MCF 10A (cell line): ENCODE results near the gene TEAD1. TPM values are rescaled to one million over a fixed set of nuclear protein-coding genes. Genes with fewer than 3 reads are reported as not detected.

Experiments
- BruUV-seq: library from RNA; stranded (reverse); fragments of 400-500 nt; replicated peaks from 2 replicates; lab custom pipeline; 2021; lab: Mats Ljungman, UMichigan
- CTCF ChIA-PET: fragments of 300-600 bp; sonication (Branson Sonifier 250); formaldehyde crosslinking; extraction: SDS; loops from one replicate; lab custom pipeline; 2021; ENCODE audit warnings: antibody characterized with exemption, inconsistent platforms; lab: Yijun Ruan, JAX
- POLR2A ChIA-PET: fragments of 300-600, 350-650 bp; sonication (Branson Sonifier 250); formaldehyde crosslinking; extraction: SDS; loops from one replicate; lab custom pipeline; 2020; ENCODE audit warnings: antibody characterized with exemption, inconsistent platforms; lab: Yijun Ruan, JAX
- DNase-seq: peaks from one replicate; pipeline ENCODE4 v3.0.0-alpha.2; 2018; ENCODE audit not compliant: unreplicated experiment
- H3K27ac Mint-ChIP-seq: one replicate; pipeline ENCODE4 v1.8.0; 2022; ENCODE audit warnings: mild to moderate bottlenecking, low read depth, mixed read lengths; ENCODE audit not compliant: unreplicated experiment
- H3K27me3 Mint-ChIP-seq: one replicate; pipeline ENCODE4 v1.8.0; 2022; ENCODE audit warnings: mixed read lengths; ENCODE audit not compliant: insufficient read depth, unreplicated experiment
- H3K36me3 Mint-ChIP-seq: one replicate; pipeline ENCODE4 v1.8.0; 2022; ENCODE audit warnings: mild to moderate bottlenecking, moderate library complexity, mixed read lengths; ENCODE audit not compliant: insufficient read depth, unreplicated experiment
- H3K4me1 Mint-ChIP-seq: one replicate; pipeline ENCODE4 v1.8.0; 2022; ENCODE audit warnings: mixed read lengths; ENCODE audit not compliant: insufficient read depth, unreplicated experiment
- H3K4me3 Mint-ChIP-seq: one replicate; pipeline ENCODE4 v1.8.0; 2022; ENCODE audit warnings: mild to moderate bottlenecking, moderate library complexity, mixed read lengths; ENCODE audit not compliant: unreplicated experiment
- H3K9me3 Mint-ChIP-seq: one replicate; pipeline ENCODE4 v1.8.0; 2022; ENCODE audit warnings: mixed read lengths; ENCODE audit not compliant: unreplicated experiment
- CTCF ChIP-seq: fragments of 200-600 bp; IDR thresholded peaks from one replicate; pipeline ENCODE4 v1.8.0; 2022; ENCODE audit warnings: antibody characterized with exemption, mild to moderate bottlenecking; ENCODE audit not compliant: unreplicated experiment
- intact Hi-C: fragments of 100-400 bp; cut with micrococcal nuclease; formaldehyde crosslinking; loops from 2 replicates; pipeline ENCODE4 v1.14.1; 2022
- total RNA-seq: library from RNA; stranded (reverse); gene quantifications from 2 replicates; pipeline ENCODE4 v1.2.3, GENCODE V29; 2022

TEAD1 gene
- total RNA-seq, 1 experiment from 2014 or later = 123 TPM

- Mint-ChIP-seq H3K4me1 (peaks cover 22% of the 10 kb centered on the region), H3K27ac (no peak overlapping the region), H3K4me3 (no peak overlapping the region), H3K27me3 (no peaks in the 10 kb centered on the region), H3K36me3 (peaks cover 18% of the 10 kb centered on the region), H3K9me3 (no peaks in the 10 kb centered on the region)
- no TSS peak for BruUV-seq
- intact Hi-C loops = no loop called here
- POLR2A ChIA-PET = interaction anchor here (0.7 to 3.9 kb wide), 3 partner anchors 13 to 148 kb away, joined by 4 to 27 read pairs (median 17); no protein-coding TSS in a partner anchor
- CTCF ChIA-PET = interaction anchor here (0.6 kb wide), 1 partner anchor 26 kb away, joined by 3 read pairs; no protein-coding TSS in a partner anchor
- DNase-seq = no peak
- no peak for TF ChIP-seq CTCF
Observed at GRCh38 chr11:12826441-12826840, 152.2 kb downstream of the TEAD1 start.

- H3K27ac Mint-ChIP-seq = peak overlapping the region; percentile 85
- H3K27me3 Mint-ChIP-seq = no peaks in the 10 kb centered on the region
- H3K9me3 Mint-ChIP-seq = no peaks in the 10 kb centered on the region
- POLR2A ChIA-PET = interaction anchor here (0.9 to 3.9 kb wide), 22 partner anchors 9 to 149 kb away, joined by 3 to 29 read pairs (median 8); no protein-coding TSS in a partner anchor
- BruUV-seq = no TSS peak
- H3K36me3 Mint-ChIP-seq = peaks cover 13% of the 10 kb centered on the region
- no peak for DNase-seq
- no peak for TF ChIP-seq CTCF
- CTCF ChIA-PET = interaction anchor here (1.0 to 1.4 kb wide), 5 partner anchors 12 to 149 kb away, joined by 3 to 5 read pairs (median 3); no protein-coding TSS in a partner anchor
- peaks cover 22% of the 10 kb centered on the region for H3K4me1 Mint-ChIP-seq
- peak overlapping the region; percentile 80 for H3K4me3 Mint-ChIP-seq
- intact Hi-C loops = no loop called here
Observed at GRCh38 chr11:12827369-12827768, 153.1 kb downstream of the TEAD1 start.

DNA sequence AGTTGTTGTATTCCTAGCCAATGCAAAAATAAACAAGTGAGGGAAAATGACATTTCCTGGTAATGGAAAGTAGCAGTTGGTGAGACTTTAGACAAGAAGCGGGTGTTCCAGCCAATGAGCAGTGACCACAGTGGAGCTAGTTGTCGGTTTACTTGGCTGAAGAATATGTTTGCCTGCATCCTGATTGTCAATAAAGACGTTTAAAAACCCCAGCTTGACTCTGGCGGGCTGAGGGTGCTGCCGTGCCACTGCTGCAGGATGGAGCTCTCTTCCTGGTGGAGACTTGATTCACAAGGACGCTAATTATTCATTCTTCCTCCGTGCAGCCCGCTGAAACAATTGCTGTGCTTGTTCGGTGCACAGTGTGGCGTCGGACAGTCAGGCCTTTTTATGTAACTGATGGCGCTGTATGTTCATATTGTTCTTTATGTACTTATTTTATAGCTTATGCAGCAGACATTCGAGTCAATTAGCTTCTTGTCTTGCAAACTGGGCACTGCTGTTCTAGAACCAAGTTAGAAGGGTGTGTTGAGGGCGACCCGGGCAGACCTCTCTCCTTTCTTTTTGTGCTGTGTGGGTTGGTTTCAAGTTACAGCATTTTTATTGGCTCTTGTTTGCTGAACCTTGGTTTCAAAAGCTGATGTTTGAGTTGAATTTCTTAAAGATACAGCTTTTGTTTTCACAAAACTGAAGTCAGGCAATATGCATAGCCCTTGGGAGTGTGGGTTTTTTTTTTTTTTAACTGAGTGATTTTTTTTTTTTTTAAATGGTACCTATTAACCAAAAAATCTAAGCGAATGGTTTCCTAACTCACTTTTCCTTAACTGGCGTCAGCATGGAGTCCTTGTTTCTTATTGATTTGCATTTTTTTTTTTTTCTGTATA is 153.9 kb downstream of the TEAD1 start:
- ChIA-PET POLR2A (interaction anchor here (0.6 to 3.9 kb wide), 32 partner anchors 9 to 380 kb away, joined by 3 to 29 read pairs (median 6); partner anchors contain the start of gene TEAD1), CTCF (interaction anchor here (0.6 to 1.4 kb wide), 10 partner anchors 13 to 519 kb away, joined by 3 to 5 read pairs (median 3); no protein-coding TSS in a partner anchor)
- no peaks in the 10 kb centered on the region for H3K27me3 Mint-ChIP-seq
- DNase-seq = peak; percentile 79
- H3K9me3 Mint-ChIP-seq = no peaks in the 10 kb centered on the region
- peak overlapping the region; percentile 85 for H3K27ac Mint-ChIP-seq
- peaks cover 29% of the 10 kb centered on the region for H3K4me1 Mint-ChIP-seq
- H3K36me3 Mint-ChIP-seq = peaks cover 13% of the 10 kb centered on the region
- no peak for TF ChIP-seq CTCF
- peak overlapping the region; percentile 80 for H3K4me3 Mint-ChIP-seq
- no TSS peak for BruUV-seq
- intact Hi-C loops = no loop called here

DNA sequence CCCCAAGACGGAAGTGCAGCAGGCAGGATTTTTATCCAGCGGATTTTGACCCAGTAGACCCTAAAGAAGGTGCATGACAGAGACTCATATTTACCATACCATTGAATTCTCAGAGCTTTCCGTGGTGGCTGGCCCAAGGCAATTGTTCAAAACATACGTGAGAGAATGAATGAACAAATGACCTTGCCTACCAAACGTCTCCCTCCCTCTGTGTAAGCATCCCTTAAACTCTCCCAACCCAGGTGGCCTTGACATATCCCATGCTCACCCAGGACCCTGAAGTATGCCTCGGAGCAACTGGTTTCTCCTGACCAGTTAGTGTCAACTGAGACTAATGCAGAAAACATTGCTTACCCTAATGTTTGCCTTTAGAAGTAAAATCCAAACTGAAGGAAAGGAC is 154.9 kb downstream of the TEAD1 start:
- peaks cover 13% of the 10 kb centered on the region for H3K36me3 Mint-ChIP-seq
- no peaks in the 10 kb centered on the region for H3K9me3 Mint-ChIP-seq
- POLR2A ChIA-PET = interaction anchor here (0.5 to 3.9 kb wide), 13 partner anchors 10 to 388 kb away, joined by 3 to 29 read pairs (median 11); no protein-coding TSS in a partner anchor
- H3K27ac Mint-ChIP-seq = peak overlapping the region; percentile 85
- H3K4me3 Mint-ChIP-seq = peak overlapping the region; percentile 80
- BruUV-seq = no TSS peak
- no peak for TF ChIP-seq CTCF
- CTCF ChIA-PET = interaction anchor here (0.5 to 1.5 kb wide), 3 partner anchors 57 to 851 kb away, joined by 3 to 6 read pairs (median 3); no protein-coding TSS in a partner anchor
- DNase-seq = no peak
- H3K27me3 Mint-ChIP-seq = no peaks in the 10 kb centered on the region
- peaks cover 36% of the 10 kb centered on the region for H3K4me1 Mint-ChIP-seq
- intact Hi-C loops = no loop called here
